ENCODE data around the gene ZBTB7C.

The ZBTB7C gene

DNA sequence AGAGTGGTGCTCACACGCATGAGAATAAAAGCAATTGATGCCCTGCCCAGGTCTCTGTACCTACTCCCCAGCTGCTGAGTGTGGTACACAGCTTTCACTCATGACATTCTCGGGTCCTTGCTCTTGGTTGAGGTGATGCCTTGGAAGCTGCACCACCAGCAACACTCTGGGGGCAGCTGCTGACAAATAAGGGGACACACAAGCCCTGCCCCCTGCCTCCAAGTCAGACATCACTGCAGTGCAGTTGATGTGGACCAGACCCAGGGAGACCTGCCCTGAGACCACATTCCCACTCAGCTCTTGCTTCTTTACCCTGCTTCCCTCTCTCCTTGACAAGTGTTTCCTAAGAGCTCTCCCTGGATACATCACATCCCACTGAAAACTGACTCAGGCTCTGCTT, 225.6 kb downstream of the ZBTB7C start:
- H3K27me3 ChIP-seq (ENCODE audit: control insufficient read depth, insufficient read depth, low read length), result peaks cover 5% of the 10 kb centered on the region
- no peak overlapping the region for H3K4me3 ChIP-seq (ENCODE audit: low read depth, low read length)
- H3K27ac ChIP-seq (ENCODE audit: low read depth, low read length), result no peak overlapping the region
- peaks cover 9% of the 10 kb centered on the region for H3K4me1 ChIP-seq (ENCODE audit: control insufficient read depth, insufficient read depth, low read length)
- H3K36me3 ChIP-seq (ENCODE audit: control insufficient read depth, insufficient read depth, low read length), result no peaks in the 10 kb centered on the region
- H3K9me3 ChIP-seq (ENCODE audit: control insufficient read depth, insufficient read depth, low read depth, low read length), result no peaks in the 10 kb centered on the region
- no peak overlapping the region for H3K9ac ChIP-seq (ENCODE audit: low read length)

DNA sequence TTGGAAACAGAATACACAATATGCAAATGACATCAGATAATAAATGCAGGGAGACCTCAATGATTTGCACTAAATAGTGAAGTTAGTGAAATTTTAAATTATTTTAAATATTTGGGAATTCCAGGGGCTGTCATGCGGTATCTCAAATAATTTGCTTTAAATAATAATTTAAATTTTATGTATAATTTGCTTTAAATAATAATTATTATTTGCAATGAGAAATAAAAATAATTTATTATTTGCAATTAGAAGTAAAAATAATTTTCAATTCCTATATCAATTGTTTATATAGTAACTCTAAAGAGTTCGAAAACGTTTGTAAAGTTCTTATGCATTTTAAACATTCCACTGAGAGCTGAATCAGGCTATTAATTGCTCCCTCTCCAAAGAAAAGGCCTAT, 226.4 kb downstream of the ZBTB7C start:
- Histone ChIP-seq H3K4me1 (ENCODE audit: control insufficient read depth, insufficient read depth, low read length) (peaks cover 9% of the 10 kb centered on the region), H3K9me3 (ENCODE audit: control insufficient read depth, insufficient read depth, low read depth, low read length) (no peaks in the 10 kb centered on the region), H3K27me3 (ENCODE audit: control insufficient read depth, insufficient read depth, low read length) (peaks cover 5% of the 10 kb centered on the region), H3K9ac (ENCODE audit: low read length) (no peak overlapping the region), H3K27ac (ENCODE audit: low read depth, low read length) (no peak overlapping the region), H3K36me3 (ENCODE audit: control insufficient read depth, insufficient read depth, low read length) (no peaks in the 10 kb centered on the region), H3K4me3 (ENCODE audit: low read depth, low read length) (no peak overlapping the region)

DNA sequence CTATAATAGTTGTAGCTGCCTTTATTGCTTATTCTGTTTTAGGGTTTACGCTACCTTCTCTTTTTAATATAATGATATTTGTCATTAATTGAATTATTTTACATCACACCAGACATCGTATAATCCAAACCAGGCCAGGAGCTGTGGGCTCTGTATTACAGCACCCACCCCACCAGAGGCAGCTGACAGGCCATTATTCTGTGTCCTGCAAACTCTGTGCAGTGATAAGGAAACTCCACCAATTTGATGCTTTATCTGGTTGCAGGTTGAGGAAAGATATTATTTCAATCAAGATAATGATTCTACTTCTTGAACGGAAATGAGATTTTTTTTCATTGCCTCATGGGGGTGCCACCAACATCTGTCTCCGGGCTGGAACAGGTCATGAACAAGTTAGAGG, 227.3 kb downstream of the ZBTB7C start:
- Histone ChIP-seq H3K4me1 (ENCODE audit: control insufficient read depth, insufficient read depth, low read length) (peaks cover 9% of the 10 kb centered on the region), H3K9ac (ENCODE audit: low read length) (no peak overlapping the region), H3K27ac (ENCODE audit: low read depth, low read length) (no peak overlapping the region), H3K9me3 (ENCODE audit: control insufficient read depth, insufficient read depth, low read depth, low read length) (no peaks in the 10 kb centered on the region), H3K27me3 (ENCODE audit: control insufficient read depth, insufficient read depth, low read length) (peaks cover 5% of the 10 kb centered on the region), H3K4me3 (ENCODE audit: low read depth, low read length) (no peak overlapping the region), H3K36me3 (ENCODE audit: control insufficient read depth, insufficient read depth, low read length) (no peaks in the 10 kb centered on the region)

DNA sequence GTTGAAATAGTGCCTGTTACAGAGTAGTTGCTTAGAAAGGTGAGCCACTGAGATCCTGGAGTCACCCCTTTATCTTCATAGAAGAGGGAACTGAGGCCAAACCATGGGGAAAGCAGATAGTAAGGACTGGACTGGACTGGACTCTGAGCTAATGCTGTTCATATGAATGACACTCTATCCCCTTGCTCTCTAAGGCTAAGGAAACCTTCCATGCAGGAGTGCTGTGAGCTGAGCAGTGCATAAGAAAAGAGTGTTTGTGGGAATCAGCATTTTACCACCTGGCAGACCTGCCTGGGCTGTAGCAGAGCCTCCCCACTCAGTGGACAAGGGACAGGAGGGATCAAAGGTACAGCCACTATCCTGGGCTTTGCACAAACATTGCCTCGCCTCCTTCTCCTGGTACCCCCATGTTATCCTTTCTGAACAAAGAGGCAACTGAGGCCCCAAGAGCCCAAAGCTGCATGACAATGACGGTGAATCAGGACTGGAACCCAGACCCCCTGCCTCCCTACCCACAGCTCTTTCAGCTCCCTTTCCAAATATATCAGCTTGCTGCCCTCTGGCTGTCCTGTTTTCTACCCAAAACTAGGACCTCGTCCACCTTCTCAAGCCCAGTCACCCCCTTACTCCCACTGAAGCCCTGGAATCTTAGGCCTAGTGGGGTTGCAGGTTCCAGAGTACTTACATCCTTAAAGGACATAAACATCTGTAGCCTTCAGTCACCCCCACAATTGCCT, 227.9 kb downstream of the ZBTB7C start:
- Histone ChIP-seq H3K4me3 (ENCODE audit: low read depth, low read length) (no peak overlapping the region), H3K27me3 (ENCODE audit: control insufficient read depth, insufficient read depth, low read length) (peaks cover 5% of the 10 kb centered on the region), H3K9ac (ENCODE audit: low read length) (no peak overlapping the region), H3K4me1 (ENCODE audit: control insufficient read depth, insufficient read depth, low read length) (peaks cover 9% of the 10 kb centered on the region), H3K36me3 (ENCODE audit: control insufficient read depth, insufficient read depth, low read length) (no peaks in the 10 kb centered on the region), H3K9me3 (ENCODE audit: control insufficient read depth, insufficient read depth, low read depth, low read length) (no peaks in the 10 kb centered on the region), H3K27ac (ENCODE audit: low read depth, low read length) (no peak overlapping the region)

DNA sequence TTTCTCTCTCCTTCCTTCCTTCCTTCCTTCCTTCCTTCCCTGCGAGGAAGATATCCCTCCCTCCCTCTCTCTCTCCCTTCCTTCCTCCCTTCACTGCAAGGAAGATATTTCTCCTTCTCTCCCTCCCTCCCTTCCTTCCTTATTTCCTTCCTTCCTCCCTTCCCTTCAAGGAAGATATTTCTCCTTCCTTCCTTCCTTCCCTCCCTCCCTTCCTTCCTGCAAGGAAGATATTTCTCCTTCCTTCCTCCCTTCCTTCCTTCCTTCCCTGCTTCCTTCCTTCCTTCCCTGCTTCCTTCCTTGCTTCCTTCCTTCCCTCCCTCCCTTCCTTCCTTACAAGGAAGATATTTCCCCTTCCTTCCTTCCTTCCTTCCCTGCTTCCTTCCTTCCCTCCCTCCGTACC, 229.5 kb downstream of the ZBTB7C start:
- H3K9ac ChIP-seq (ENCODE audit: low read length), result no peak overlapping the region
- no peaks in the 10 kb centered on the region for H3K36me3 ChIP-seq (ENCODE audit: control insufficient read depth, insufficient read depth, low read length)
- no peak overlapping the region for H3K4me3 ChIP-seq (ENCODE audit: low read depth, low read length)
- peaks cover 9% of the 10 kb centered on the region for H3K4me1 ChIP-seq (ENCODE audit: control insufficient read depth, insufficient read depth, low read length)
- H3K27me3 ChIP-seq (ENCODE audit: control insufficient read depth, insufficient read depth, low read length), result peaks cover 5% of the 10 kb centered on the region
- H3K27ac ChIP-seq (ENCODE audit: low read depth, low read length), result no peak overlapping the region
- H3K9me3 ChIP-seq (ENCODE audit: control insufficient read depth, insufficient read depth, low read depth, low read length), result no peaks in the 10 kb centered on the region

DNA sequence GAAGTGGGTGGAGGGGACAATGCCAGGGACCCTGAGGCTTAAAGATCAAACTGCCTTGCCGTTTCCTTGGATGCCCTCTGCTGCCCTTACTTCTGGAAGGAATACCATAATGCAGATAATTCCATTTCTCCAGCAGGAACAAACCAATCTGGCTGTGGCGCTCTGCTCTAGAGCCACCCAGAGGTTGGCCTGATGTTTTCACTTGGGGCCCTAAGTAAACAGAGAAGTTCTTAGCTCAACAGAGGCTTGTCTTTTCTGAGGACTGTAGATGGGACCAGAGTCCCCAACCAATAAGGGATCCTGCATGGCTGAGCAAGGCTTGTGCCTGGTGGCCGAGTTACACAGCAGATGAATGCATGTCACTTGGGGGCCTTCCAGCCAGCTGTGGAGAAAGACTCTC, 230.2 kb downstream of the ZBTB7C start:
- Histone ChIP-seq H3K4me1 (ENCODE audit: control insufficient read depth, insufficient read depth, low read length) (peaks cover 9% of the 10 kb centered on the region), H3K9ac (ENCODE audit: low read length) (no peak overlapping the region), H3K9me3 (ENCODE audit: control insufficient read depth, insufficient read depth, low read depth, low read length) (no peaks in the 10 kb centered on the region), H3K36me3 (ENCODE audit: control insufficient read depth, insufficient read depth, low read length) (no peaks in the 10 kb centered on the region), H3K27me3 (ENCODE audit: control insufficient read depth, insufficient read depth, low read length) (peaks cover 5% of the 10 kb centered on the region), H3K4me3 (ENCODE audit: low read depth, low read length) (no peak overlapping the region), H3K27ac (ENCODE audit: low read depth, low read length) (no peak overlapping the region)

DNA sequence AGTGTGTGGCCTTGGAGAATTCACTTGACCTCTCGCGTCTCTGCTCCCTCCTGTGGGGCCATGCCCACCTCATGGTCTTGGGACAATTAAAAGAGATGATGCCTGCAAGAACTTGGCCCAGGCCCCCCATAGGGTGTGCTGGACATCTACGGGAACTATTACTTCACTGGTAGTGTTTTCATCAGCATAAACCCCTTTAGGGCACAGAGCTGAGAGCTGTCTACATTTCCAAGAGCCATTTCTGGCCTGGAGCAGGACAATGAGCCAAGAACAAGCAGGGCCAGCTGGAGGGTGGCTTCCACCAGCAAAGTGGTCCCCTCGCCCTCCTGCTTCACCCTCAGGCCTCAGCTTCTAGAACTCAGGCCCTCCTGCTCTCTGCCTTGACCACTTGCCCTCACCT, 232.3 kb downstream of the ZBTB7C start:
- peaks cover 5% of the 10 kb centered on the region for H3K27me3 ChIP-seq (ENCODE audit: control insufficient read depth, insufficient read depth, low read length)
- H3K9ac ChIP-seq (ENCODE audit: low read length), result no peak overlapping the region
- H3K4me1 ChIP-seq (ENCODE audit: control insufficient read depth, insufficient read depth, low read length), result peaks cover 13% of the 10 kb centered on the region
- H3K4me3 ChIP-seq (ENCODE audit: low read depth, low read length), result no peak overlapping the region
- no peak overlapping the region for H3K27ac ChIP-seq (ENCODE audit: low read depth, low read length)
- H3K36me3 ChIP-seq (ENCODE audit: control insufficient read depth, insufficient read depth, low read length), result no peaks in the 10 kb centered on the region
- no peaks in the 10 kb centered on the region for H3K9me3 ChIP-seq (ENCODE audit: control insufficient read depth, insufficient read depth, low read depth, low read length)

DNA sequence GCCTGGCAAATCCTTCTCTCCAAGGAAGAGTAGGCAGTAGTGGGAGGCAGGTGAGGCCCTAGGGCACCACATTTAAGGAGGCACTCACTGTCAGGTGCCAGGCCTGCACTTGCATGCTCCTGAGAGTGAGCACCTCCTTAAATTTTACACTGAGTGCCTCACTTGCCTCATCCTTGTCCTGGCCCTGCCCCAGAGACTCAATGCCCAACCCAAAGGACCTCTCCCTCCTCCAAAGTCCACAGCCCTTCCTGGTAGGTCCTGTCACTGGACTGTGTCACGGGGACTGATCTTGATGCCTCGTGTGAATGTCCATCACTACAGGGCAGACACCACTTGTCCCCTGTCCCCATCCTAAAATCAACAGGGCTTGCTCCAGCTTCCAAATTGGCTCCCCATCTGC, 235.6 kb downstream of the ZBTB7C start:
- Histone ChIP-seq H3K9ac (ENCODE audit: low read length) (no peak overlapping the region), H3K27me3 (ENCODE audit: control insufficient read depth, insufficient read depth, low read length) (peaks cover 4% of the 10 kb centered on the region; the same call in 1 of the 2 replicates), H3K4me3 (ENCODE audit: low read depth, low read length) (no peak overlapping the region), H3K27ac (ENCODE audit: low read depth, low read length) (no peak overlapping the region), H3K36me3 (ENCODE audit: control insufficient read depth, insufficient read depth, low read length) (no peaks in the 10 kb centered on the region), H3K4me1 (ENCODE audit: control insufficient read depth, insufficient read depth, low read length) (peaks cover 4% of the 10 kb centered on the region; the same call in 1 of the 2 replicates), H3K9me3 (ENCODE audit: control insufficient read depth, insufficient read depth, low read depth, low read length) (no peaks in the 10 kb centered on the region)

DNA sequence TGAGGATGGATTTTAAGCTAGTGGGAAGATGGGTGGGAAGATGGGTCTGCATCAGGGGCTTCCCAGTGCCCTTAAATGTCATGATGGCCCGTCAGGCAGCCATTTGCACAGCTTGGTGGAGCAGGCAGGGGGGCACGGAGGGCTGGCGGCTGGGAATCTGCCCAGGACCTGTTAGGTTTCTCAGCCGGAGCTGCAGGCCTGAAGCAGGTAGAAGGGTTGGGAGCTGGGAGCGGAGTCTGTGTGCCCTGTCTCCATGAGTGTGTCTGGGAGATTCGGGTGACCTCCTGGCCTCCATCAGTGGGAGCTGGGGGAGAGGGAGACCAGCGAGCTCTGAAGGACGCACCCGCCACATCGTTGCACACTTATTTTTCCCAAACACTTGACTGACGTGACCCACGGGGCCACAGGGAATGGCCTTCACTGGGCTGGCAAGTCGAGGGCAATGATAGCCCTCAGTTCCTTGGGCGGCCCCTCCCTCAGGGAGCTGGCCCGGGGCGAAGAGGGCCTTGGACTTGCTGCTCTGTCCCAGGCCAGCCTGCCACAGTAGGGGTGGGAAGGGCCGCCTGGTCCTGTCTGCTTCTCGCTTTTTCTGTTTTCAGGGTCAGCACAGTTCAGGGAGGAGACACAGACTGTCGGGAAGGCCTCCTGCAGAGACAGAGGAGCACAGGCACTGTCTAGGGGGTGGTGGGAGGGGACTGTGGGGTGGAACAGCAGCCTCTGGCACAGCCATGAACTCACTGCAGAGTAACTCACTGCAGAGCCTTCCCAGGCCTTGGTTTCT, 236.8 kb downstream of the ZBTB7C start:
- Histone ChIP-seq H3K27ac (ENCODE audit: low read depth, low read length) (no peak overlapping the region), H3K4me1 (ENCODE audit: control insufficient read depth, insufficient read depth, low read length) (peaks cover 5% of the 10 kb centered on the region; the same call in 1 of the 2 replicates), H3K4me3 (ENCODE audit: low read depth, low read length) (no peak overlapping the region), H3K27me3 (ENCODE audit: control insufficient read depth, insufficient read depth, low read length) (peaks cover 9% of the 10 kb centered on the region; the same call in 1 of the 2 replicates), H3K9me3 (ENCODE audit: control insufficient read depth, insufficient read depth, low read depth, low read length) (no peaks in the 10 kb centered on the region), H3K36me3 (ENCODE audit: control insufficient read depth, insufficient read depth, low read length) (no peaks in the 10 kb centered on the region), H3K9ac (ENCODE audit: low read length) (no peak overlapping the region)

DNA sequence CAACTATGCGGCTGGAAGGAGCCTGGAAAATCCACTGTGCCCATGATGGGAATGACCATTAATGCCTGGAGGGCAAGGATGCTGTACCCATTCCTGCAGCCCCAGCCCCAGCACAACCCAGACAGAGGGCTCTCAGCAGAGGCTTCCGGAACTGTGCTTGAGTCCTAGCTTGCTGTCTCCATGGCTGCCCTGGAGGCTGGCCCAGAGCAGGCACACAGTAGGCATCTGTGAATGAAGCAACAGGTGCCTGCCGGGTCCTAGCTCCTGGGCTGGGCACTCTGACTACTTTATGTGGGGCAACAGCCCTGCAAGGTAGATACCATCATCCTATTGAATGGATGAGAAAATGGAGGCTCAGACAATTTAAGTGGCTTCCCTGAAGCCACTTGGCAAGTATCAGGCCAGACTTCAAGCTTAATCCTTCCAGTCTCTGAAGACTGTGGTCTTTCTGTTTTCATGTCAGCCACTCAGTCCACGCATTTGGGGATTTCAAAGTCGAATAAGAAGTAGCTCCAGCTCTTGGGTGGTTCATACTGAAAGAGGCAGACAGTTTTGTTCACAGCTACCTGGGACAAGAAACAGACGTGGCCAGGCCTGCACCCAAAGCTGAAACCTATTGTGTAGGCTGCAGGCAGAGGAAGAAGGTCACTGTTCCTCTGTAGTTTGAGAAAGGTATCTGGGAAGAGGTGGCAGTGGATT, 237.5 kb downstream of the ZBTB7C start:
- Histone ChIP-seq H3K27me3 (ENCODE audit: control insufficient read depth, insufficient read depth, low read length) (peaks cover 9% of the 10 kb centered on the region; the same call in 1 of the 2 replicates), H3K4me3 (ENCODE audit: low read depth, low read length) (no peak overlapping the region), H3K9ac (ENCODE audit: low read length) (no peak overlapping the region), H3K27ac (ENCODE audit: low read depth, low read length) (no peak overlapping the region), H3K4me1 (ENCODE audit: control insufficient read depth, insufficient read depth, low read length) (peaks cover 12% of the 10 kb centered on the region; the same call in 1 of the 2 replicates), H3K9me3 (ENCODE audit: control insufficient read depth, insufficient read depth, low read depth, low read length) (no peaks in the 10 kb centered on the region), H3K36me3 (ENCODE audit: control insufficient read depth, insufficient read depth, low read length) (no peaks in the 10 kb centered on the region)

DNA sequence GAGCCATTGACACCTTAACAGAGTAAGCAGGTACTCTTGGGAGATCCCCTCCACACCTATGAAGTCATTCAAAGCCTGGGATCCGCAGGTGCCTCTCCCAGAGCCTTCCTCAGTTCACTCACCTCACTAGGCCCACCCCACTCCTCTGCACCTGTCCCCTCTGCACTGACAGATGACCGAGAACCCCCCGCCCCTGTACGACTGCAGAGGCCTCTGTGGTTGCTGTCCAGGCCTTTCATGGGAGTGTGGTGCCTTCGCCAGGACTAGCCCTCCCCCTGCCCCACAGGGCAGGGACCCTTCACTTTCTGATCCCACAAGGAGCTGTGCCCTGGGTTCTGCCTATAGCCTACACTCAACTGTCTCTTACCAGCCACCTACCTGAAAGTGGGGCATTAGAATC, 238.5 kb downstream of the ZBTB7C start:
- no peak overlapping the region for H3K9ac ChIP-seq (ENCODE audit: low read length)
- no peak overlapping the region for H3K4me3 ChIP-seq (ENCODE audit: low read depth, low read length)
- peaks cover 13% of the 10 kb centered on the region; the same call in 1 of the 2 replicates for H3K4me1 ChIP-seq (ENCODE audit: control insufficient read depth, insufficient read depth, low read length)
- H3K27ac ChIP-seq (ENCODE audit: low read depth, low read length), result no peak overlapping the region
- H3K36me3 ChIP-seq (ENCODE audit: control insufficient read depth, insufficient read depth, low read length), result no peaks in the 10 kb centered on the region
- no peaks in the 10 kb centered on the region for H3K9me3 ChIP-seq (ENCODE audit: control insufficient read depth, insufficient read depth, low read depth, low read length)
- peaks cover 9% of the 10 kb centered on the region; the same call in 1 of the 2 replicates for H3K27me3 ChIP-seq (ENCODE audit: control insufficient read depth, insufficient read depth, low read length)
